ENCODE results near the gene RAB9A.

DNA sequence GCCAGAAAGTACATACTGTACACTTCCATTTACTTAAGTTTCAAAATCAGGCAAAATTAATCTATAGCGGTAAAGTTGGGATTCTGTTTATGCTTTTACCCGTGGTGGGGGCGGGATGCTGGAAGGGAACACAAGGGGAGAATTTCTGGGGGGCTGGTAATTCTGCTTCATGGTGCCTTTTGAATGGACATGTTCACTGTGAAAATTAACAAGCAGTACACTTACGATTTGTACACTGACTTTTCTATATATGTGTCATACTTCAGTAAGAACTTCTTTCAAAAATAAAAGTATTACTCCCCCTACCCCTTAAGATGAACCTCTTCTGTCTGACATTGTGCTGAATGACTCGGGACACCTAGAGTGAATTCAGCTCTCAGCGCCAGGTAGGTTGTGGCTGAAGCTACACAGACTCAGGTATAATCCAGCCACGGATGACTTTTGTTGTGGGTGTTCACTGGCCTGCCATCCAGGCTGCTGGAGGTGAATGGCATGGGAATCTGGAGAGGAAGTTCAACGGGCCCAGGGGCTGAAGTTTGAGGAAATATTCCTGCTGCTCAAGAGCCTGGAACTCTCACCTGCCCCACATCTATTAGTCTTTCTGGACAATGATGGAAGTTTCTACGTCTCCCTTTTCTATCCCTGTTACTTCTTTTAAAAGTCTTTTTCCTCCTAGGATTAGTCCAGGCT is 43.3 kb upstream of the RAB9A start:
- TF ChIP-seq, protein P1, sequence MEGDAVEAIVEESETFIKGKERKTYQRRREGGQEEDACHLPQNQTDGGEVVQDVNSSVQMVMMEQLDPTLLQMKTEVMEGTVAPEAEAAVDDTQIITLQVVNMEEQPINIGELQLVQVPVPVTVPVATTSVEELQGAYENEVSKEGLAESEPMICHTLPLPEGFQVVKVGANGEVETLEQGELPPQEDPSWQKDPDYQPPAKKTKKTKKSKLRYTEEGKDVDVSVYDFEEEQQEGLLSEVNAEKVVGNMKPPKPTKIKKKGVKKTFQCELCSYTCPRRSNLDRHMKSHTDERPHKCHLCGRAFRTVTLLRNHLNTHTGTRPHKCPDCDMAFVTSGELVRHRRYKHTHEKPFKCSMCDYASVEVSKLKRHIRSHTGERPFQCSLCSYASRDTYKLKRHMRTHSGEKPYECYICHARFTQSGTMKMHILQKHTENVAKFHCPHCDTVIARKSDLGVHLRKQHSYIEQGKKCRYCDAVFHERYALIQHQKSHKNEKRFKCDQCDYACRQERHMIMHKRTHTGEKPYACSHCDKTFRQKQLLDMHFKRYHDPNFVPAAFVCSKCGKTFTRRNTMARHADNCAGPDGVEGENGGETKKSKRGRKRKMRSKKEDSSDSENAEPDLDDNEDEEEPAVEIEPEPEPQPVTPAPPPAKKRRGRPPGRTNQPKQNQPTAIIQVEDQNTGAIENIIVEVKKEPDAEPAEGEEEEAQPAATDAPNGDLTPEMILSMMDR (conservative IDR thresholded peaks at IDR 0.05; ENCODE audit: low read depth, low read length), result no peak
- TF ChIP-seq EZH2phosphoT487 (IDR thresholded peaks at IDR 0.05; ENCODE audit: borderline replicate concordance, low read length) (no peak), EZH2 (IDR thresholded peaks at IDR 0.05; ENCODE audit: low read length, unreplicated experiment) (no peak)

Data from PC-3 (cell line).